Activated effector memory CD4-positive, alpha-beta T cell treated with Interleukin-2 at 50 U/mL for 16 hours (primary cell): Measurements from ENCODE around the gene CLNK.

ENCODE experiments used
- DNase-seq: peaks from one replicate; pipeline ENCODE4 v3.0.0-alpha.2; 2020

CLNK gene

DNA sequence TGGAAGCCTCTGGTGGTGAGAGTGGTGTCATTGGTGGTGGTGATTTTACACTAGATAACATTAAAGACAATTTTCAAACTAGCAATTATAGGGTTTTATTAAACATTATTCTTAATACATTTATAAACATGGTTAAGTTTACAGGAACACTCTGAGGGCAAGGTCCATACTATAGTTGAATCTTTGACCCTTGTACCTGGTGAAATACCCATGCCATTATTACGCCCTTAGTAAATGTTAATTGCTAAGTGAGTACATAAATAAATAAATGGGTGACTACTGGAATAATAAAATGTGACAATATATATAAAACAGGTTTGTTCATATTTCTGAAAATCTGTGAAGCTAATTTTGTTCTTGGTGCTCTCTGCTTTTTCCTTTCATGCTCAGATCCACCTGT lies 13.6 kb upstream of the CLNK start:
- DNase-seq, result no peak

GRCh38 chr4:10697086-10697485 lies 12.5 kb upstream of the CLNK start:
- no peak for DNase-seq

- no peak for DNase-seq
These were observed 11.7 kb upstream of the CLNK start for GRCh38 chr4:10696253-10696652.

DNA sequence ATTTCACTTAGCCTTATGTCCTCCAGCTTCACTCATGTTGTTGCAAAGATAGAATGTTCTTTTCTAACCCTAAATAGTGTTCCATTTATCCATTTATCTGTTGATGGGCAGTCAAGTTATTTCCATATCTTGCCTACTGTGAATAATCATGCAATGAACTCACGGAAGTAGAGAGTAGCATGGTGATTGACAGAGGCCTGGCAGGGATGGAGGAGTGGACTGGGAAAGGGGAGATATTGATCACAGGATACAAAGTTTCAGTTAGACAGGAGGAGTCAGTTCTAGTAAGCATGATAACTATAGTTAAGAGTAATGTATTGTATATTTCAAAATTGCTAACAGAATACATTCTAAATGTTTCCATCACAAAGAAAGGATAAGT lies 10.3 kb upstream of the CLNK start:
- DNase-seq, result no peak

DNA sequence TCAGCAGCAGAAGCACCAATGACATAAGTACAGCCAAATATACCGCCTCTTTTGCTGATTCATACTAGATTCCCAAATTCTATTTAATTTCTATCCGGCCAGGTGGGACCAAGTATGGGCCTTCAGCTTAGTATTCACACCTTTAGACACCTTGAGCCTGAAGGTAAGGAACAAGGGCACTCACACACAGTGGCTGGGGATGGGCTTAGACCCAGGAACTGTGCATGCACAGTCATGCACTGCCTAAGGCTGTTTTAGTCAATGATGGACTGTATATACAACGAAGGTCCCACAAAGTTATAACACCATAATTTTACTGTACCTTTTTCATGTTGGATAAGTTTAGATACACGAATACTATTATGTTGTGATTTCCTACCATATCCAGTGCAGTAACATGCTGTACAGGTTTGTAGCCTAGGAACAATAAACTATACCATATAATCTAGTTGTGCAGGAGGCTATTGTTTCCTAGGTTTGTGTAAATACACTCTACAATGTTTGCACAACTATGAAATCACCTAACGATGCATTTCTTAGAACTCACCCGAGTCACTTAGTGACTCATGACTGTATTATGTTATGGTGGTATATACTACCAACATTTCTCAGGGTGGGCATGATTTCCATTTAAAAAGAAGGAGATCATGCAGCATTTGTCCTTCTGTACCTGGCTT lies 9.7 kb upstream of the CLNK start:
- no peak for DNase-seq

- no peak for DNase-seq
These were observed 7.1 kb upstream of the CLNK start for GRCh38 chr4:10691651-10692050.

GRCh38 chr4:10690185-10690907 lies 5.8 kb upstream of the CLNK start:
- no peak for DNase-seq

DNA sequence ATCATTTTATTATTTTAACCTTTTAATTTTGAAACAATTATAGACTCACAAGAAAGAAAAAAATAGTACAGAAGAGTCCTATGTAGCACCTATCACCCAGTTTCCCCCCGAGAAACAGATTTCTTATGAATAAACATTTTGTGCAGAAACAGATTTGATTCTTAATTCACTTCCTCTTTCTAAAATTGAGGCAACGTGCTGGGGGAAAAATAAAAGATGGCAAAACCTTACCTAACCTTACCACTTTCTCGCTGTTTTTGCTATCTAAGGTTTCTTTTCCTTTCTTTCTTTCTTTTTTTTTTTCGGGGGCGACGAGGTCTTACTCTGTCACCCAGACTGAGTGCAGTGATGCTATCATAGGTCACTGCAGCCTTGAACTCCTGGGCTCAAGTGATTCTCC lies 4.3 kb upstream of the CLNK start:
- DNase-seq, result no peak

GRCh38 chr4:10688022-10688421 lies 3.5 kb upstream of the CLNK start:
- DNase-seq, result no peak

- no peak for DNase-seq
These were observed 3.0 kb upstream of the CLNK start for GRCh38 chr4:10687526-10687925.

DNA sequence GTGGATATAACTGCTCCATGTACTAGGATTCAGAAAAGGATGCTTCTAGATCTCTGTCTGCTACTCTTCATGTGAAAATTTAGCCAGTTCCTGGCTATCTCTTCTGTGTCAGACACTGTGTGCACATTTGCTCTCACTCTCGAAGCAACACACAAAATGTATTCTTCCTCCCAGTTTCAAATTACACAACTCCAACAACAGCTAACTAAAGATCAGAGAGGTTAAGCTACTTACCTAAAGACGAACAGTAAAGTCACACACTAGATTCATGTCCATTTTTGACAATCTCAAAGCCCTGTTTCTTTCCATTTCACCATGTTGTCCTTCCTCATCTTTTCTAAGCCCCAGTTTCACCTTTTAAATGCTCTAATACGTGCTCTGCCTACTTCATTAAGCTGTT lies 2.2 kb downstream of the CLNK start:
- DNase-seq, result no peak

GRCh38 chr4:10677796-10678497 lies 6.6 kb downstream of the CLNK start:
- no peak for DNase-seq

DNA sequence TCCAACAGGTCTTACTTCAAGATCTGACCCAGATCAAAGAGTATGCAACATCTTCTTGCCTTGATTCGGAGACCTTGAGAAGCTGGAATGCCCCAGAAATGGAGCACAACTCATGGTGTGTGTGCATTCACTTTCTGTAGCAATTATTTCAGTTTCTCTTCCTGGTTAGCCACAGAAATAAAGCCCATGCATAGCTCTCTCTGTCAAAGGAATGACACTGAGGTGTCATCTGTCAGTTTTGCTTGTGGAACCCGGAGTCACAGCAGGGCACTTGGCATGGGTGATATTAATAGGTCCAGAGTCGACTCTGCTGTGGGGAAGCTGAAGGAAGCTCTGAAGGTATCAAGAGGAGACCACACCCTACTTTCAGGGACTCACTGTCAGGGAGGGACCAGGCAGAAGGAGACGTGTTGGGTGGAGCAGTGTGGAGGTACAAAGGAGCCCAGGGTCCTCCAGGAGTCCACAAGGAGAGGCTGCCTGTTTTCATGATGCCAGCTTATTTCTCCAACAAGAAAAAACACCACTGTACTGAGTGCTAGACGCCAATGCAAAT lies 10.7 kb downstream of the CLNK start:
- no peak for DNase-seq

DNA sequence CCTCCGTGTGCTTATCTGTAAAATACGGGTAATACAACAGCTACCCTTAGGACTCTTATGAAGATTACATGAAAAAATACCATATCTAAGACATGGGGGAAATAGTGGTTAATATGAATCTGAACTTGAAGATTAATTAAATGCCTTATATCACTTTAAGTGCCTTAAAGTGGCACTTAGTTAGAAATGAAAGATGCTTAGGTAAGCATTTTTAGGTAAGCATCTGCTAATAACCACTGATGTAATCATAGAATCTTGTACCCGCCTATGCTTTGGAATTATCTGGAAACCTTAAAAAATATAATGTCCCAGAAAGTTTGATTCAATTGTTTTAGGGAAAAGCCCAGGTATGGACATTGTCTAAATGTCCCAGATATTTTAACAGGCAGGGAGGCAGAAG lies 12.2 kb downstream of the CLNK start:
- DNase-seq, result no peak

DNA sequence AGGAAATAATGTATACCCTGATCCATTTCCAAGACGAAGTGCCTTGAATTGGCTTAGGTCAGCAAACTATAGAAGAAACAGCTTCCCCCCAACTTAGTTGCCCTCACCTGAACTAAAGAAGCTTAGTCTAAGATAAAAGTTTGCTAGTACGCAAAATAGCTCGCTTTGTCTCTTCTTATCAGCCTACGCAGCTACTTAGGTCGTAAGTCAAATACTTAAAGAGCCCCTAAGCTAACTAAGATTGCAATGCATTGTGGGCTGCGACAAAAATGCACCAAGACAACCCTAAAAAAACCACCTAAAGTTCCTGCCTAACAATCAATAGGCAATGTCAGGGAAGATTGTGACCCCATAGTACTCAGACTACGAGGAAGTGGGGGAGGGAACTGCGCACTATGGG lies 12.8 kb downstream of the CLNK start:
- no peak for DNase-seq

DNA sequence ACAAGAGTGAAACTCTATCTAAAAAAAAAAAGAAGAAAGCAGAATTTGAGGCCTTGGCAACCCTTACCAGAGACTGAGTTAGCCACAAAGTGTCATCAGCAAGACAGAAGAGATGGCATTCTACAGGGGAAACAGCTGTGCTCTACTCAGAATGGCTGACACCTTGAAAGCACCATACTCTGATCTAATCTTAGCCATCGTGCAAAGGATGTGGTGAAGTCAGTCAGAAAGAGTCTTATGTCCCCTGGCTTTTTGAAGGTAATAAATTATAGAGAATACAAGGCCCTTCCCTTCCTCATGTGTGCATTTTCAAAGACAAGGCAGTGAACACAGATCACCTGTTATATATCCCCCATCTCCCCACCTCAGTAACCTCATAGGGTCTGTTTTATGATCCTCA lies 13.2 kb downstream of the CLNK start:
- DNase-seq, result no peak

DNA sequence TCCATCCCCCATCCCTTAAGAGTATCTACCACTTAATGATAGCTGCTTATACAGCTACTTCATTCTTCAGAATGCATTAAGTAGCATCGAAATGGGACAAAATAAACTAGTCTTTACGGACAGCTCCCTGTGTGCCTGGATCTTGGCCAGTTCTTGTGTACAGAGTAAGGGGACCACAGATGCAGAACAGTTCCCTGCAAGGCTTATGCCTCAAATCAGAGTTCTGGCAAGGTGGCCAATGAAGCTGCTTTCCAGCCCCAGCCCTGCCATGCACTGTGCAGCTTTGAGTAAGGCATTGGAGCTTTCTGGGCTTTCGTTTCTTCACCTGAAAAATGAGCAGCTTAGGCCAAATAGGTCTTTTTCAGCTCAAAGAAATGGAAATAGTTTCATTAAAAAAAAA lies 14.2 kb downstream of the CLNK start:
- no peak for DNase-seq

DNA sequence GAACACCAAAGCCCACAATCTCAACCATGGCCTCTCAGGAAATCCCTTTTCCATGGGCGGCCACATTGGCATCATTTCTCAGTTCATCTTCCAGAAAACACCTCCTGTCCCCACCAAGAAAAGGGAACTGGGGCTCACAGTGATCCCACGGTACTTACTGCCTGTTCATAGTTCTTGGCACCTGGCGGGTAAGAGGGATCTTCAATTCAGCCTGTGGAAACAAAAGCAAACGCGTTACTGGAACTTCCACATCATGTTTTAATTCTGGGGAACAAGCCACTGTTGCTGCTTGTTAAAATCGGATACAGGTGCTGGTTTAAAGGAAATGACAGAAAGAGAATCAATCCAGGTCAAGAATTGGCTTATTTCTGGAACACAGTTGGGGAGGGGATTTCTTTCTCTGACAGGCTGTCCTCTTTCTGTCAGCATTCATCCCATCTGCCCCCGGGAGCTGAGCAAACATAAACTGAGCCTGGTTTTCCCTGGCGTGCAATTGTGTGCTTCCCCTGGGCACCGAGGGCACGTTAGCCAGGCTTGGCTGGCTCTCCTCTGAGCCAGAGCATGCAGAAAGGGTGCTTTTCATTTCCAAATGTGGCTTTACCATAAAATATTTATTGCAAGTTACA lies 16.8 kb downstream of the CLNK start:
- no peak for DNase-seq

DNA sequence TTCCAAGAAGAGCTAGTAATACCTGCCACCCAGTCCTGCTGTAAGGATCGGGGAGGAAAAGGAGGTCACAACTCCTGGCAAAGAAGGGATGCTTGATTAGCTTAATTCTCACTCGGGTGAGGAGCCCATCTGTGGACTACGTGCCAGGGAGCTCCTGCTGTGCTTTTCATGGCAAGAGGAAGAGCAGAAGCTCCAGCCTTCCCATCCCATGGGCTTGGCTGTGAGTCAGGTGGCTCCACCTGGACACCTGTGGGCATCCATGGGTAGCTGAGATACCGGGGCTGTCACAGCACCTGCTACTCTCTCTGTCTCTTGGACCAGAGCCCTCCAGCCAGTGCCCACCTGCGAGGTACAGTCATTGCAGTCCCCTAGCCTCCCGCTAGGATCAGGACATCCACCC lies 18.0 kb downstream of the CLNK start:
- DNase-seq, result no peak

- no peak for DNase-seq
These were observed 20.2 kb downstream of the CLNK start for GRCh38 chr4:10664408-10664807.

DNA sequence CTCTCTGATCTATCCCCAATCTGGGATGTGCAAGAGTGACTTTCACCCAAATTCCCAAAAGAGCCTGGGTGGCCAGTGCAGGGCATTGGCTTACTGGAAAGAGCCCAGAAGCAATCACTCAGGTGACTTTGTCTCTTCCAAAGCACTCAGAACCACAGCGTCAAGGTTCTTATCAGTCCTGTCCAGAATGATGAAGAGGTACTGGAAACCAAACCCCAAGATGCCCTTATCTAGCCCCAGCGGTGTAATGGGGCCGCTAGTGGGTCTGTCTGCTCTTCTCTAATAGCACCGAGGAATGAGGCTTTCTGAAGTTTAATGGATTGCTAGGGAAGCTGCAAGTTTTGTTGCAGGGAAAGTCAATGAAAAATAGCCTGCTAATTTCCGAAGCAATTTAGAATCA lies 21.6 kb downstream of the CLNK start:
- no peak for DNase-seq

GRCh38 chr4:10661047-10661446 lies 23.5 kb downstream of the CLNK start:
- DNase-seq, result no peak

GRCh38 chr4:10659251-10659650 lies 25.3 kb downstream of the CLNK start:
- no peak for DNase-seq

- no peak for DNase-seq
These were observed 27.6 kb downstream of the CLNK start for GRCh38 chr4:10656988-10657387.
